Transverse colon (tissue), 4 donors: ENCODE measurements around the gene WDR87.

Source experiments
- CTCF ChIP-seq, 5 experiments: fragments of 200-600 bp in 3 of 5; fragments of 450-650 bp in 2 of 5; sonication (generic) in 3 of 5; IDR thresholded peaks; 1 replicate in 2 of 5; 2 replicates in 3 of 5; pipeline ENCODE4 v1.5.1; 2016 to 2017; ENCODE audit warnings: antibody characterized with exemption in 5 of 5, inconsistent platforms in 3 of 5, mild to moderate bottlenecking in 2 of 5, moderate library complexity in 1 of 5
- POLR2A ChIP-seq: fragments of 450-650 bp; IDR thresholded peaks from one replicate; pipeline ENCODE4 v1.6.1; 2016; ENCODE audit warnings: antibody characterized with exemption, mild to moderate bottlenecking, moderate library complexity
- POLR2AphosphoS5 ChIP-seq, 3 donors: sonication (generic); formaldehyde crosslinking; IDR thresholded peaks; one replicate each; pipeline ENCODE4 v1.6.1; 2016; ENCODE audit warnings: antibody characterized with exemption in 3 of 3

DNA sequence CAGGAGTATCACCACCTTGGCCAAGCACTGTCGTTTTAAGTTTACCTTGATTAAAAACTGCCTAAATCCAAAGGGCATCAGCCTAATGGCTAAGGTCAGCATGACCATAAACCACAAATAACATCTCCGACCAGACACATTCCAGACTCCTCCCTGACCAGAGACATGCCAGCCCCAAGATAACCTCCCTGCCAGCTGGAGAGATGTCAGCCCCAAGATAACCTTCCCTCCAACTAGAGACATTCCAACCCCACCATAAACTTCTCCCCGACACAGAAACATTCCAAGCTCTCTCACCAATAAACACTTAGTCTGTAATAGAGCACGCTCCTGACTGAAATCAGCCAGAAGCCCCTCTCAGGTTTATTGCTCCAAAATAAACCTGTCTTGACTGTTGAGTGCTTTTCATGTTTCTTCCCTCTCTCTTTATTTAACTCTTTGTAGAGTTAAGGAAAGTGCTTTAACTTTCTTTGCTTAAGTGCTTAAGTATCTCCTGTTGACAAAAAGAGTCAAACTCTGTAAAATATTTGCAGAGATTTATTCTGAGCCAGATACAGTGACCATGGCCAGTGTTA is 36.5 kb downstream of the WDR87 start:
- TF ChIP-seq POLR2A (no peak), CTCF (IDR thresholded peaks at IDR 0.05) (no peak), POLR2AphosphoS5 (IDR thresholded peaks at IDR 0.05) (no peak)
